GM23338 (cell line): ENCODE results near the gene NCKAP5. TPM values are rescaled to one million over a fixed set of nuclear protein-coding genes. Genes with fewer than 3 reads are reported as not detected.

Experiments used
- ATAC-seq: fragments of 200-7000 bp; cut with Tn5 transposase; 3 replicates; pipeline ENCODE4 v1.9.1; 2020
- DNase-seq: peaks from one replicate; pipeline ENCODE4 v3.0.0-alpha.2; 2015; ENCODE audit warnings: low spot score
- H2AFZ ChIP-seq: fragments of 200-600 bp; sonication (generic); 2 replicates; pipeline ENCODE4 v1.8.0; 2016; ENCODE audit warnings: antibody characterized with exemption, mild to moderate bottlenecking, moderate library complexity
- H3F3A ChIP-seq: fragments of 200-600 bp; sonication (generic); replicated peaks from 2 replicates; pipeline ENCODE4 v1.8.0; 2017; ENCODE audit warnings: antibody characterized with exemption, mixed run types, low read depth
- H3K27ac ChIP-seq: fragments of 200-600 bp; sonication (generic); 2 replicates; pipeline ENCODE4 v1.6.1; 2016; ENCODE audit warnings: low read depth
- H3K27me3 ChIP-seq: fragments of 200-600 bp; sonication (generic); 2 replicates; pipeline ENCODE4 v1.8.0; 2016; ENCODE audit warnings: mild to moderate bottlenecking, mixed run types, moderate library complexity; ENCODE audit not compliant: insufficient read depth
- H3K36me3 ChIP-seq: fragments of 200-600 bp; sonication (generic); 2 replicates; pipeline ENCODE4 v1.8.0; 2016; ENCODE audit warnings: mild to moderate bottlenecking; ENCODE audit not compliant: insufficient read depth
- H3K4me1 ChIP-seq: fragments of 200-600 bp; sonication (generic); 2 replicates; pipeline ENCODE4 v1.8.0; 2016; ENCODE audit warnings: mild to moderate bottlenecking, moderate library complexity; ENCODE audit not compliant: insufficient read depth
- H3K4me2 ChIP-seq: fragments of 200-600 bp; sonication (generic); 2 replicates; pipeline ENCODE4 v1.7.1; 2017; ENCODE audit warnings: mixed run types
- H3K4me3 ChIP-seq: fragments of 200-600 bp; sonication (generic); 2 replicates; pipeline ENCODE4 v1.6.1; 2016; ENCODE audit warnings: mixed run types
- H3K79me2 ChIP-seq: fragments of 200-600 bp; sonication (generic); replicated peaks from 2 replicates; pipeline ENCODE4 v1.8.0; 2017; ENCODE audit warnings: mild to moderate bottlenecking; ENCODE audit not compliant: insufficient read depth
- H3K9me2 ChIP-seq: fragments of 200-600 bp; sonication (generic); 2 replicates; pipeline ENCODE4 v1.8.0; 2017; ENCODE audit not compliant: insufficient read depth
- H4K20me1 ChIP-seq: fragments of 200-600 bp; sonication (generic); replicated peaks from 2 replicates; pipeline ENCODE4 v1.8.0; 2017; ENCODE audit warnings: mild to moderate bottlenecking; ENCODE audit not compliant: insufficient read depth
- H3K27ac Mint-ChIP-seq: 2 replicates; pipeline ENCODE4 v1.8.0; 2020; ENCODE audit warnings: inconsistent platforms, mild to moderate bottlenecking, moderate library complexity, mixed read lengths
- H3K27me3 Mint-ChIP-seq: 3 replicates; pipeline ENCODE4 v1.8.0; 2022; ENCODE audit warnings: low read depth, mild to moderate bottlenecking, moderate library complexity, mixed read lengths, inconsistent platforms; ENCODE audit not compliant: insufficient read depth, poor library complexity
- H3K36me3 Mint-ChIP-seq: 3 replicates; pipeline ENCODE4 v1.8.0; 2021; ENCODE audit warnings: low read depth, mild to moderate bottlenecking, inconsistent platforms, moderate library complexity, mixed read lengths
- H3K4me1 Mint-ChIP-seq: 3 replicates; pipeline ENCODE4 v1.8.0; 2020; ENCODE audit warnings: mild to moderate bottlenecking, inconsistent platforms, mixed read lengths
- H3K4me3 Mint-ChIP-seq: 3 replicates; pipeline ENCODE4 v1.8.0; 2021; ENCODE audit warnings: moderate library complexity, mild to moderate bottlenecking, inconsistent platforms, mixed read lengths
- H3K9me3 Mint-ChIP-seq: 3 replicates; pipeline ENCODE4 v1.8.0; 2020; ENCODE audit warnings: moderate library complexity, mild to moderate bottlenecking, inconsistent platforms, mixed read lengths
- CREB1 ChIP-seq: fragments of 250-450 bp; sonication (Bioruptor Pico); IDR thresholded peaks from 2 replicates; pipeline ENCODE4 v1.5.0; 2020; ENCODE audit warnings: low read depth, mild to moderate bottlenecking, moderate library complexity
- CTCF ChIP-seq, 2 experiments: fragments of 200-600 bp in 1 of 2; sonication (generic) in 1 of 2; conservative IDR thresholded peaks; 2 replicates each; pipeline versions ENCODE4 v1.5.1 to v1.6.1; 2016 to 2017; ENCODE audit warnings: antibody characterized with exemption in 2 of 2, low read depth in 2 of 2, mild to moderate bottlenecking in 2 of 2, moderate library complexity in 1 of 2
- ETS1 ChIP-seq: IDR thresholded peaks from 2 replicates; pipeline ENCODE4 v1.6.1; 2016; ENCODE audit warnings: antibody characterized with exemption
- EZH2 ChIP-seq: fragments of 200-600 bp; sonication (generic); IDR thresholded peaks from one replicate; pipeline ENCODE4 v1.8.0; 2017; ENCODE audit warnings: antibody characterized with exemption, mild to moderate bottlenecking, low read depth; ENCODE audit not compliant: unreplicated experiment
- EZH2phosphoT487 ChIP-seq: fragments of 200-600 bp; sonication (generic); IDR thresholded peaks from one replicate; pipeline ENCODE4 v1.8.1; 2018; ENCODE audit warnings: antibody characterized with exemption; ENCODE audit not compliant: unreplicated experiment
- JUNB ChIP-seq: IDR thresholded peaks from one replicate; pipeline ENCODE4 v1.6.1; 2016; ENCODE audit warnings: antibody characterized with exemption; ENCODE audit not compliant: unreplicated experiment
- NANOG ChIP-seq: IDR thresholded peaks from 2 replicates; pipeline ENCODE4 v1.6.1; 2016; ENCODE audit warnings: antibody characterized with exemption, borderline replicate concordance
- POLR2AphosphoS5 ChIP-seq: IDR thresholded peaks from 2 replicates; pipeline ENCODE4 v1.6.1; 2016; ENCODE audit warnings: antibody characterized with exemption, low read depth
- REST ChIP-seq: IDR thresholded peaks from one replicate; pipeline ENCODE4 v1.6.1; 2018; ENCODE audit warnings: antibody characterized with exemption; ENCODE audit not compliant: unreplicated experiment
- STAT1 ChIP-seq: IDR thresholded peaks from one replicate; pipeline ENCODE4 v1.6.1; 2016; ENCODE audit warnings: antibody characterized with exemption; ENCODE audit not compliant: unreplicated experiment
- ZNF114 ChIP-seq: fragments of 250-450 bp; sonication (Bioruptor Pico); IDR thresholded peaks from 2 replicates; pipeline ENCODE4 v1.5.0; 2020; ENCODE audit warnings: mild to moderate bottlenecking, moderate library complexity
- ZNF331 ChIP-seq: fragments of 250-450 bp; sonication (Bioruptor Pico); IDR thresholded peaks from 2 replicates; pipeline ENCODE4 v1.5.0; 2020; ENCODE audit warnings: low read depth, mild to moderate bottlenecking, moderate library complexity
- ZNF462 ChIP-seq: fragments of 250-450 bp; sonication (Bioruptor Pico); IDR thresholded peaks from 2 replicates; pipeline ENCODE4 v1.5.0; 2020; ENCODE audit warnings: mild to moderate bottlenecking, moderate library complexity
- polyA plus RNA-seq: library from polyadenylated mRNA; unstranded; fragments of >200 nt; fragmentation: Nextera tagmentation; extraction: Ambion mirVana; gene quantifications from 2 replicates; pipeline ENCODE4 v1.2.1, GENCODE V29; 2016
- total RNA-seq: library from RNA; depleted of rRNA; stranded (reverse); fragments of >200 nt; shearing (Covaris generic); gene quantifications from 2 replicates; pipeline ENCODE4 v1.2.3, GENCODE V29; 2014

Gene NCKAP5
- total and polyA plus RNA-seq, 2 experiments from 2014 or later = 0.34 to 0.73 TPM

GRCh38 chr2:133053541-133053940 is 514.7 kb downstream of the NCKAP5 start (continued):
- TF ChIP-seq EZH2phosphoT487 = no peak

GRCh38 chr2:133045787-133046186 is 522.5 kb downstream of the NCKAP5 start:
- Histone ChIP-seq H3K79me2 (no peaks in the 10 kb centered on the region), H4K20me1 (no peaks in the 10 kb centered on the region), H3F3A (no peaks in the 10 kb centered on the region), H3K4me2 (no peak overlapping the region), H3K27me3 (no peaks in the 10 kb centered on the region), H3K9me2 (peaks cover 3% of the 10 kb centered on the region; the same call in 1 of the 2 replicates), H3K36me3 (no peaks in the 10 kb centered on the region), H2AFZ (no peak overlapping the region), H3K4me3 (no peak overlapping the region), H3K27ac (no peak overlapping the region), H3K4me1 (no peaks in the 10 kb centered on the region)
- Mint-ChIP-seq H3K27ac (no peak overlapping the region), H3K36me3 (no peaks in the 10 kb centered on the region), H3K4me1 (peaks cover 2% of the 10 kb centered on the region; the same call in 1 of the 3 replicates), H3K27me3 (no peaks in the 10 kb centered on the region), H3K9me3 (no peaks in the 10 kb centered on the region), H3K4me3 (no peak overlapping the region)
- ATAC-seq = no peak
- TF ChIP-seq ZNF114 = no peak
- TF ChIP-seq ZNF331 = no peak
- TF ChIP-seq ZNF462 = no peak
- no peak for TF ChIP-seq STAT1
- TF ChIP-seq EZH2phosphoT487 = no peak
- no peak for TF ChIP-seq EZH2
- no peak for TF ChIP-seq REST
- TF ChIP-seq CREB1 (CRISPR knock-in tag) = no peak
- no peak for TF ChIP-seq ETS1
- no peak for TF ChIP-seq JUNB
- TF ChIP-seq POLR2AphosphoS5 = no peak
- TF ChIP-seq CTCF (conservative IDR thresholded peaks at IDR 0.05; ENCODE audit: low read depth in 2 of 2) = no peak
- TF ChIP-seq NANOG = no peak
- no peak for DNase-seq
